ENCODE data around the gene PCGF2. TPM values are rescaled to one million over a fixed set of nuclear protein-coding genes. Genes with fewer than 3 reads are reported as not detected.
"Not testable (repeated sequence)": the region's sequence is repeated elsewhere in the genome, so short reads cannot be mapped to it uniquely, and the experiment has no call there.

The PCGF2 gene
- total and polyA plus RNA-seq, 9 of the 15 experiments (the other 6 are each of a cell fraction or from before 2014, with no cell fraction given): 1.3 to 33.4 (median 7.0) TPM

DNA sequence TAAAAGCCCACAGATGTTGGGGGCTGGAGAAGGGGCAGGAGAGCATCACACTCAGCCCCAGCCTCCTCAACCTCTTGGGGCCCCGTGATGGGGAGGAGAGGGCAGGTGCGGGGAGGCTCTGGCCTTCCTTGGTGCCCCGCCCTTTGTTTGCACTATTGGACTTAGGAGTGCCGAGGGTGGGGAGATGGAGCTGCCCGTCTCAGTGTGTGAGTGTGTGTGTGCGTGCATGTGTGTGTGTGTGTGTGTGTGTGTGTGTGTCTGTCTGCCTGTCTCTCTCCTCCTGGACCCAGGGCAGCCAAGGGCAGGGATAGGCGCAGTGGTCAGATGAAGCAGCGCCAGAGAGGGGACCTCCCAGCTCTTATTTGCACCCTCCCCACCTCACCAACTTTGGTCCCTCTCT lies 22.0 kb downstream of the PCGF2 start:
- Histone ChIP-seq H3K4me1 (replicated peaks in 1 of 2; ENCODE audit: control insufficient read depth in 2 of 2, insufficient read depth in 2 of 2, low read length in 2 of 2) (peaks cover 32 to 60% of the 10 kb centered on the region in 2 experiments), H3K36me3 (ENCODE audit: control insufficient read depth, insufficient read depth, low read length) (peaks cover 30% of the 10 kb centered on the region; the same call in 2 of the 3 replicates)
- H3K27me3 ChIP-seq (ENCODE audit: control insufficient read depth in 2 of 2, insufficient read depth in 2 of 2, low read length in 2 of 2); H3K9me1 ChIP-seq (ENCODE audit: control insufficient read depth, insufficient read depth, low read length); BruUV-seq (replicated peaks); H4K20me1 ChIP-seq (replicated peaks; ENCODE audit: control insufficient read depth, insufficient read depth, low read length); H3K9me3 ChIP-seq (replicated peaks; ENCODE audit: control insufficient read depth, insufficient read depth, low read depth, low read length); H3K9ac ChIP-seq (ENCODE audit: insufficient read depth in 1 of 2, low read depth in 2 of 2, low read length in 2 of 2); H3K27ac ChIP-seq (ENCODE audit: extremely low read depth, low read depth, low read length); H2AFZ ChIP-seq (ENCODE audit: low read depth, low read length); intact Hi-C loops (cut with micrococcal nuclease); H3K4me2 ChIP-seq (ENCODE audit: insufficient read depth, low read length); H3K79me2 ChIP-seq (ENCODE audit: control insufficient read depth, insufficient read depth, low read length); DNase-seq (ENCODE audit: extremely low read depth in 1 of 4, low spot score in 3 of 4); CTCF ChIA-PET (ENCODE audit: low intra/inter-chr PET ratio); ATAC-seq; FAIRE-seq; H3K4me3 ChIP-seq; in situ Hi-C loops (cut with MboI): not testable (repeated sequence)
- WGBS (ENCODE audit: insufficient coverage, low coverage, missing lambda C conversion rate): 39% methylated on average over 5 of the region's 8 CpGs
- 0 out of 2 replicates have a peak, but pooled peaks have one; percentile 14 for TF ChIP-seq POLR2G (IDR thresholded peaks at IDR 0.05; ENCODE audit: low read depth, low read length)
- POLR2A ChIA-PET: interaction anchor here (1.3 kb wide), 1 partner anchor 11 kb away, joined by 4 read pairs; no protein-coding TSS in a partner anchor

DNA sequence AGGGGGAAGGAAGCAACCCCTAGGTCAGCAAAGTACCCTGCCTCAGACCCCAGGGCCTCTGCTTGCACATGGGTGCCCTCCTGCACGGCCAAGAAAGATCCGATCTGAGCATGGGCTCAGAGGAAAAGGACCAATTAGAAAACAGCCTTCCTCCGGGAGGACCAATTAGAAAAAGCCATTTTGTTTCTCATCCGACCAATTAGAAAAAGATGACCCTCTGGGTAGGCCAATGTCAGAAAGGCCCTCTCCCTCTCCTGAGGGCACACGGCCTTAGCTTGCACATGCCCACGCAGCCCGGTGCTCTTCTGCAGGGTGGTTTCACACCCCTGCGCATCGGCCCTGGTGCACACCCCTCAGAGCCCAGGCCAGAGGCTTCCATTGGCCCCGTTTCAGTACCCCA lies 23.1 kb downstream of the PCGF2 start:
- H3K36me3 ChIP-seq (ENCODE audit: control insufficient read depth, insufficient read depth, low read length): peaks cover 39% of the 10 kb centered on the region
- intact Hi-C loops (cut with micrococcal nuclease): no loop called here
- no peak overlapping the region for H3K4me2 ChIP-seq (ENCODE audit: insufficient read depth, low read length)
- no peaks in the 10 kb centered on the region for H3K9me3 ChIP-seq (replicated peaks; ENCODE audit: control insufficient read depth, insufficient read depth, low read depth, low read length)
- H3K27ac ChIP-seq (ENCODE audit: extremely low read depth, low read depth, low read length): no peak overlapping the region
- no peaks in the 10 kb centered on the region for H3K27me3 ChIP-seq (ENCODE audit: control insufficient read depth in 2 of 2, insufficient read depth in 2 of 2, low read length in 2 of 2)
- ChIA-PET POLR2A (interaction anchor here (0.8 to 3.6 kb wide), 3 partner anchors 14 to 141 kb away, joined by 3 to 15 read pairs (median 3); no protein-coding TSS in a partner anchor), CTCF (ENCODE audit: low intra/inter-chr PET ratio) (no interaction called here)
- peak overlapping the region in 1 of 2 experiments; percentile 60; a peak in 1 of 4 replicates for H3K9ac ChIP-seq (ENCODE audit: insufficient read depth in 1 of 2, low read depth in 2 of 2, low read length in 2 of 2)
- no peak for DNase-seq (ENCODE audit: extremely low read depth in 1 of 4, low spot score in 3 of 4)
- no peaks in the 10 kb centered on the region; the same call in 2 of the 3 replicates for H3K79me2 ChIP-seq (ENCODE audit: control insufficient read depth, insufficient read depth, low read length)
- H2AFZ ChIP-seq (ENCODE audit: low read depth, low read length): no peak overlapping the region
- no TSS peak for BruUV-seq (replicated peaks)
- FAIRE-seq: no peak
- no peak for ATAC-seq
- no peaks in the 10 kb centered on the region for H4K20me1 ChIP-seq (replicated peaks; ENCODE audit: control insufficient read depth, insufficient read depth, low read length)
- peaks cover 5% of the 10 kb centered on the region for H3K9me1 ChIP-seq (ENCODE audit: control insufficient read depth, insufficient read depth, low read length)
- in situ Hi-C loops (cut with MboI): no loop called here
- peaks cover 30 to 57% of the 10 kb centered on the region in 2 experiments for H3K4me1 ChIP-seq (replicated peaks in 1 of 2; ENCODE audit: control insufficient read depth in 2 of 2, insufficient read depth in 2 of 2, low read length in 2 of 2)
- 60% methylated on average over 10 of the region's 10 CpGs for WGBS (ENCODE audit: insufficient coverage, low coverage, missing lambda C conversion rate)
- no peak overlapping the region for H3K4me3 ChIP-seq
- TF ChIP-seq TEAD4 (IDR thresholded peaks at IDR 0.05; ENCODE audit: low read length): no peak
- TF ChIP-seq TEAD4 (CRISPR knock-in tag; IDR thresholded peaks at IDR 0.05; ENCODE audit: borderline replicate concordance): no peak
- peak; percentile 11; the same call in 1 of the 2 replicates for TF ChIP-seq POLR2G (IDR thresholded peaks at IDR 0.05; ENCODE audit: low read depth, low read length)
- TF ChIP-seq NFYB (IDR thresholded peaks at IDR 0.05; ENCODE audit: extremely low read depth, insufficient read length): peak; percentile 26
- TF ChIP-seq MBD2 (IDR thresholded peaks at IDR 0.05; ENCODE audit: borderline replicate concordance, low read depth): no peak
- TF ChIP-seq ZNF407 (IDR thresholded peaks at IDR 0.05; ENCODE audit: low read depth): no peak

Measured in K562 (cell line).